ENCODE measurements around the gene AGAP1.

The AGAP1 gene

GRCh38 chr2:235609321-235609720, 115.5 kb downstream of the AGAP1 start:
- no peak for DNase-seq (ENCODE audit: low spot score)

DNA sequence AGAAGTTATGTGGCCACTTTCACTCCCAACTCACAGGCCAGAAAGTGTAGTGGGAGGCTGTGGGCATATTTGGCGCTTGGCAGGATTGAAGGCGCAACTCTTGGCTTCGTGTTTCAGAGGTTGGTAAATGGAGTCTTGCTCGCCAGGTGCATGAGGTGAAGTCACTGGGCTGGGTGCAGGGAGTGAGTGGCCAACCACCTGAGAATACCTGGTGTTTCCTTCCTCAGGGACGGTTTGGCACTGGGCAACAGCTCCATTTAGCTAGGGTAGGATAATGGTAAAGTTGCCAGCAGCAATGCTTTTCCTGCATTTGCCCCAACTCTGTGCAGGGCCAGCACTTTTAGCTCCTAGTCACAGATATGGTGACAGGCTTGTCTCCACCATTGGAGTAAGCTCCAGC, 115.9 kb downstream of the AGAP1 start:
- no peak for DNase-seq (ENCODE audit: low spot score)

- DNase-seq (ENCODE audit: low spot score): no peak
Observed at GRCh38 chr2:235610696-235611257, 116.9 kb downstream of the AGAP1 start.

DNA sequence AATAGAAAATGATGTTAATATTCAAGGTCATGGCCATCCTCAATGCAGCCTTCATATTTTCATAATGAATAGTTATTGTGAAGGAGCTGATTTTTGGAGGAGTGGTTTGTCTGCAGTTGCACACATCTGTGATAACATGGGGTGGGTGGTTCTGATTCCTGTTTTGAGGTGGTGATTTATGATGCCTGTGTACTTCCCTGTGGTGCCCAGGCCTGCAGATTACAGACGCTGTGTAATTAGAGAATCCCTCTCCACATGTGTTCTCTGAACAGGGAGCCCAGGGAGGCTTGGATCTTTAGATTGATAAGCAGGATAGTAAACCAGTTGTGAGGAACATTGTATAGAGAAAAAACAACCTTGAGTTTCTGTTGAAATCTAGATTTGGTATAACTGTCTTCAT, 117.5 kb downstream of the AGAP1 start:
- DNase-seq (ENCODE audit: low spot score): no peak

GRCh38 chr2:235611756-235612155, 117.9 kb downstream of the AGAP1 start:
- DNase-seq (ENCODE audit: low spot score): no peak

- no peak for DNase-seq (ENCODE audit: low spot score)
Observed at GRCh38 chr2:235612181-235612950, 118.5 kb downstream of the AGAP1 start.

DNA sequence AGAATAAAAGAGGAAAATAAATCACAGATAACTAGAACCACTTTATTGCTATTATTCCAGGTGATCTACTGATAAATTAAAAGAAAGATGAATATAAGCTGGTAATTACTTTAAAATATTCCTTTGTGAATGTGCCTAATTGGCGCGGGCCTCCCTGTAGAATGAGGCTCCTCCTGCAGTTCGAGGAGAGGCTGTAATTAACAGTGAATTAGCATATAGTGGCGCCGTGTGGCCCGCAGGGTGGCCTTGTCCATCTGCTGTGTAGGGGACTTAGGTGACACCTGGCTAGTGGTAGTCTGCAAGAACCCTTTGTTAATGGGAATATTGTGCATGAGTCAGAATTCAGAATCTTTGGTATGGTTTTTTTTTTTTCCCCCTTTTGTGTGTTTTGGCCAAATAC, 119.8 kb downstream of the AGAP1 start:
- DNase-seq (ENCODE audit: low spot score): no peak

DNA sequence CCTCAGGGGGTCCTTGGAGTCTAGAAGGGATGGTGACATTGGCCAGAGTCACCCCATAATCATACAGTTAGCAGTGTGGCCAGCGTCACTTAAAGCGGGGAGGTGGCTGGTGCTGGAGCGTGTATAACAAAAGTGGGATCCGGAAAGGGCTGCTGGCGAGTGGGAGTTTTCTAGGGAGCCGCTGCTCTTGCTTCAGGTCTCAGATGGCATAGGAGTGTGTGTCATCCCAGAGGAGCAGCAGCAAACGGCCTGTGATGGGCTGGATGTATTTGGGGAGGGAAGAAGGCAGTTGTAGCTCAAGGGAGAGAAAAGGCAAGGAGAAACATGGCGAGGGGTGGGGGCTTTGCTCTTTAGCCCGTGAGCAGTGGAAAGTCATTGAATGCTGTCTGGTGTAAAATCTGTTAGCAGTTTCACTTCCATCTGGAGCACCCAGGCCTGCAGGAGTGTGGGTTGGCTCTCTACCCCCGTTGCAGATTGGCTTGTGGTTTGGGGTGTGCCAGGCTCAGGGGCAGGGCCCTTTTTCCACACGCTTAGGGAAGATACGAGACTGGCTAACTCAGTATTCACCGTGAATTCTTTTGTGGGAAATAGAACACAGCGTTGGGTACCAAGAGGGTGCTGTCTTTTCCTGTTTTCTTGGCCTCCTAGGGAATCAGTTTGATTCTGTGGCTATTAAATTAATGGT, 120.5 kb downstream of the AGAP1 start:
- no peak for DNase-seq (ENCODE audit: low spot score)

DNA sequence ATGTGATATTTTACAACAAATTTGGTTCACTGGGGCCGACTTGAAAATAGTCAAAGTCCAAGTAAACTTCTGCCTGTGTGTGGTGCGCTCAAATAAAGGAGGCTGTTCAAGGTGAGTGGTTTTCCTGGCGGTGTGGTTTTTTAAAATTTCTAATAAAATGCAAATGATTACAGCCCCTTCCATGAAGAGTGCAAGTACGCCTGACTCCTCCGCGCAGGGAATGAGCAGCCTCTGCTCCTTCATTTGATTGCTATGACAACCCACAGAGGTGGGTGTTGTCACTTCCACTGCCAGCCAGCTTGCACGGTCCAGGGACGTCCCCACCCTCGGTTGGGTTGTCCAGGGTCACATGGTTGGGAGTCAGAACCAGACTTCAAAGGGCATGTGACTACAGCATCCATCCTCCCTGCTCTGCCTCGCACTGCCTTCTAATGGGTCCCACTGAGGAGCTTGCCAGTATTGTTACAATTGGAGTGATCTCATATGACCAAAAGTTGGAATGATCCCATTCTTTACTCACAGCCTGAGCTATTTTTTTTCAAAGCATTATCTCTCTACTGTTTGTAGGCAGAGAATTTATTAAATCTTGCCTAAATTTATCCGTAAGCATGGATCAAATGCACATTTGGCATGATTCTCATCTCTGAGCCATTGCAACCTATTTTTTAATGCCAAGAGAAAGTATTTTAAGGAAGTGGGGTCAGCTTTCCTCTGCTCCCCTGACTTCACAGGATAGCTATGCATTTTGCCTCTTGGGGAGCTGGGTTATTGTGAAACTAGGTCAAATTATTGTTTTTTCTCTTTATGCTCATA, 121.3 kb downstream of the AGAP1 start:
- DNase-seq (ENCODE audit: low spot score): peak; percentile 73

- DNase-seq (ENCODE audit: low spot score): no peak
Observed at GRCh38 chr2:235616885-235617284, 123.0 kb downstream of the AGAP1 start.

DNA sequence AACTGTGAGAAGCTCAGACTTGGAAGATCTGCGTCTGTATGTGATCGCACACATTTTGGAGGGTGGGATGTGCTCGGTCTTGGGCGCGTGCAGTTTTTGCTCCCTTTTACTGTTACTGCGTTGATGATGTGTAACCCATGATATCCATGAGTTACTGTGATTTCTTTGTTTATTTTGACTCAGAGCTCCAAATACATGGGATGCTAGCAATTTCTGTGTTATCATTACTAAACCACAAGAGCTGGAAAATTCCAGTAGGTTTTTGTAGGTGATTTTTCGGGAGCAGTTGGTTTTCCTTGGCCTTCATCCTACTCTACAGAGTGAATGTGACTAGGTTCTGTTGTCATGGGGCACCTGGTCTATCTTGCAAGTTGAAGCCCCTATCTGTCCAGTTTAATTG, 124.2 kb downstream of the AGAP1 start:
- DNase-seq (ENCODE audit: low spot score): peak; percentile 80

DNA sequence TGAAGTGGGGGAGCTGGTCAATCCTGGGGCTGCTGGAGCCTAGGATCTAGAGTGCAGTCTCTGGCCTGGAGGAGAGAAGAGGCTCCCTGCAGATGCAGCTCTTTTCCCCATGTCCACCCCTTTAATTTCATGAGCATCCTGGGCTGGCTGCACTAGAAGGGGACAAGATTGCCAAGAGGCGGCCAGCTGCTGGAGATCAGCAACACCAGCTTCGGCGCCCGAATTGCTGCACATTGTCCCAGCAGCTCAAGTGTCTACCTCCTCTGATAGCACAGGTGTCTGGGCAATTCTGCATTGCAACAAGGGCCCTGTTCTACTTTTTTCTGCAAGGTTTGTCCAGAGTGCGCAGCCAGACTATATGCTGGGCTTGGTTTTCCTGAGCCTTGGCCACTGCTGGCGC, 125.7 kb downstream of the AGAP1 start:
- no peak for DNase-seq (ENCODE audit: low spot score)

DNA sequence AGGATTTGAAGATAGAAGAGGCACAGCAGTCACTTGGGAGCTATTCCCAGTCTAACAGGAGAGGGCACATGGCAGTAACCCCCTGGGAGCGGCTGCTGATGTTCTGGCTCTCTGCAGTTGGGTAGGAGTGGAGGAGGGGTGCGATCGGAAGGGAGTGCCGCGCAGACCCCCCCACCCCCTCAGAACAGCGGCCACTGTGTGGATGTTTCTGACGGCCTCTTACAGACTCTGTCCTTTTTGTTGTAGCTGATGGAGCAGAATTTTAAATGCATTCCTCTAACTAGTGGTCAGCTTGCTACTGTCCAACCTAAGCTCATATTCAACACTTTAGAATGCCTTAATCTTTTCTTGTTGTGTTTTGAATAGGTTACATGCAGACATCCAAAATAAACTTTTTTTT, 127.9 kb downstream of the AGAP1 start:
- peak; percentile 36 for DNase-seq (ENCODE audit: low spot score)

DNA sequence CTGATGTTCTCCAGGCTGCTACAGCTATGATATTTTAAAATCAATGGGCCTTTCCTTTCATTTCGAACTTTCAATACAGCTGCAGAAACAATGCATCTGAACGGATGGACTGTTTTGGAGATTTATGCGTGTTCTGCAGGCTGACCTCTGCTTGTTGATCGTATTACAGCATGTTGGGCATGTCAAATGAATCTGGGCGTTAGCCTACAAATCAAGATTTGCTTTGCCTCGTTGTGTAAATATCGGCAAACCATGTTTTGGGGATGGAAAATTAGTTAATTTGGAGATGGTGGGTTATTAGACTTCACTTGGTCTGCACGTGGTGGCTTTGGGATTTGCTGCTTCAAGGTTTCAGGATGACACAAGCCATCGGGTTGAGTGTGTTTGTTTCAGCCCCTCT, 129.3 kb downstream of the AGAP1 start:
- DNase-seq (ENCODE audit: low spot score): no peak

DNA sequence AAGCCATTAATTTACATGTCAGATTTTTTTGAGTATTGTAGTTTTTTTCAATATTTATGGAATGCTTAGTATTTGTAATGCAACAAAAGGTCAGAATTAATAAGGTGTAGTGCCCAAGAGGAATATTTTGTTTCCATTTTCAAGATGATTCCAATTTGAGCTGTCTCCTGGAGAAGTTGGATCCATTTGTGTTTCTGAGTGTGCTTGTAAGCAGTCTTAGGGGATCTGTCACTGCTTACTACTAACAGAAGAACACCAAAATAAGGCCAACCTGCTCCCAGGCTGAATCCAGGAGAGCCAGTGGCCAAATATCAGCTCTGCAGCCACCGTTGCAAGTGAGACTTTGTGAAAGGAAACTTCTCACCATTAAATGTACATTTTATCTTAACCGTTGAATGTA, 129.9 kb downstream of the AGAP1 start:
- DNase-seq (ENCODE audit: low spot score): no peak

- no peak for DNase-seq (ENCODE audit: low spot score)
Observed at GRCh38 chr2:235626658-235627057, 132.8 kb downstream of the AGAP1 start.

GRCh38 chr2:235627682-235628081, 133.8 kb downstream of the AGAP1 start:
- DNase-seq (ENCODE audit: low spot score): peak; percentile 39

GRCh38 chr2:235630718-235631296, 137.0 kb downstream of the AGAP1 start:
- no peak for DNase-seq (ENCODE audit: low spot score)

DNA sequence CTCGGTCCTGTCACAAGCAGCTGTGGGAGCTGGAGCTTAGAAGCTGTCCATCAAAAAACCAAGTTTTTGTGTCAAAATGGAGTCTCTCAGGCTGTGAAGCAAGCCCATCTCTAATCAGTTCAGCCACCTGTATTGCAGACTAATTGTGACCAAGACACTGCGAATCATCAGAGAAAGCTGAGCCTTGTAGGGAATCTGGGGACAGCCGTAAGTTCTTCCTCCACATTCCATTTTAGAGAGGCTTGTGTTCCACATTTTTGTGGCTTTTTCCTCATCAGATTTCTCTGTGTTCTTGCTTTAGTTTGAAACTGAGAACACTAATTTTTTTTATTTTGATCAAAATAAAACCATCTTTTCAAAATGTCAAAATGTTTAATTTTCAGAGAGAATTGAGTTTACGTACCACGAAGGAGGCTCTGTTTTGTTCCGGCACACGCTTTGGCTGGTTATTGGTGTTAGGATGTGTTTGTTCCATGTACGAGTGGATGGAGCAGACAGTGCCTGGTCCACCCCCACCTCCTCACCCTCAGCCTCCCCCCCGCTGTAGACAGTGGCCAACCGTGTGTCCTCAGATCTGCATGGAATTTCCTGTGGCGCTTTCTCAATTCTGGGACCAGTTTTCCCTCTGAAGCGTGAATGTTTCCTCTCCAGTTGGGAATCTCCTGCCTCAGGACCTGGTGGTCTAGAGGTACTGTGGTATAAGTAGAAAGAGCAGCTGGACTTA, 140.8 kb downstream of the AGAP1 start:
- peak; percentile 32 for DNase-seq (ENCODE audit: low spot score)

- DNase-seq (ENCODE audit: low spot score): no peak
Observed at GRCh38 chr2:235636546-235636945, 142.7 kb downstream of the AGAP1 start.

DNA sequence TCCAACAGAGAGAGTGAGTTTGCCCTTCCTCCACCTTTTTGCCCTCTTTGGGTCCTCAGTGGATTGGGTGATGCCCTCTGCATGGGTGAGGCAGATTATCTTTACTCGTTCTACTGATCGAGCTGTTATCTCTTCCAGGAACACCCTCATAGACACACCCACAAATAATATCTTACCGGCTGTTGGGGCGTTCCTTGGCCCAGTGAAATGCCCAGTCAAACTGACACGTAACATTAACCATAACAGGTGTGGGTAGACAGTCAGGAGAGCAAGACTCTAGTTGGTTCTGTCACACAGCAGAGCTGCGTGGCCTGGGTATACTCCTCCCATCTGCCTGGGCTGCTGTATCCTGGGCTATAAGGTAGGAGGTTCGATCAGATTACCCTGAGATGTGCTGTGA, 144.1 kb downstream of the AGAP1 start:
- DNase-seq (ENCODE audit: low spot score): no peak

Data from hepatic stellate cell (primary cell).